ENCODE results near the gene LPAR3.

LPAR3 gene

GRCh38 chr1:84827555-84827954, 65.5 kb downstream of the LPAR3 start:
- peak overlapping the region; percentile 43 for H3K27ac ChIP-seq
- TF ChIP-seq CTCF (conservative IDR thresholded peaks at IDR 0.05) (no peak), ZFX (IDR thresholded peaks at IDR 0.05) (no peak)

DNA sequence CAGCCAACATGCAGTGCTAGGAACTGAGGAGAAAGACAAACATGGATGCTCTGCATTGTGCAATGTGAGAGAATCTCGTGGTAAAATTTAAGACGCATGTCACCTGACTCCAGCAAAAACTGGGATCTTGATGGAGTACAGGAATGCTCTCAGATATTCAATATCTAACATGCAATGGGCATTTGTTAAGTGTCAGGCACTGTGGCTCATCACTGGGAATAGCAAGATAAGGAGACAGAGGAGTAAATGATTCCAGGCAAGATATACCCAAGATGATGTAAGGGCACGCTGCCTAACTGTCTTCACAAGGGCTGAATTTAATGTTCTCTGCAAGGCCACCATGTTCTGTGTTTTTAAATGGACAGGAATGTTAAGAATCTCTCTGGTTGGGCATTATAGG, 67.8 kb downstream of the LPAR3 start:
- H3K27ac ChIP-seq, result no peak overlapping the region
- TF ChIP-seq ZFX (IDR thresholded peaks at IDR 0.05), result no peak
- TF ChIP-seq CTCF (conservative IDR thresholded peaks at IDR 0.05), result no peak

- TF ChIP-seq CTCF (conservative IDR thresholded peaks at IDR 0.05) (no peak), ZFX (IDR thresholded peaks at IDR 0.05) (no peak)
- H3K27ac ChIP-seq, result no peak overlapping the region
Observed at GRCh38 chr1:84823991-84824390, 69.0 kb downstream of the LPAR3 start.

- H3K27ac ChIP-seq, result no peak overlapping the region
- no peak for TF ChIP-seq CTCF (conservative IDR thresholded peaks at IDR 0.05)
- no peak for TF ChIP-seq ZFX (IDR thresholded peaks at IDR 0.05)
Observed at GRCh38 chr1:84823511-84823910, 69.5 kb downstream of the LPAR3 start.

DNA sequence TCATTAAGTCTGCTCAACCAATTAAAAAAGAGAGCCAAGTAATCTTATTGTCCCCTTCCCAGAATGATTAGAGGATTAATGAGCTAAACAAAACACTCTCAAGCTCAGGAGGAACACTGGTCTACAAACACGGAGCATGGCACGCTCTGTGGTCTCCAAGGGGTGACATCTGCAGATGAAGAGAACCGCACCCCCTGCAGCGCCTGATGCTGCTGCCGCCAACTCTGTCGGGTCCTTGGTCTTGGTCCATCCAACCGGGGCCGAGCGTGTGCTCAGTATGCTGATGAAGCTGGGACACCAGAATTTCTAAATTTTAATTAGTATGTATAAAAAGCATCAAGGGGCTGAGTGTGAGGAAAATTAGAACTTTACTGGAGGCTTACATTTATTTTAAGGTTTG, 82.7 kb downstream of the LPAR3 start:
- TF ChIP-seq CTCF (conservative IDR thresholded peaks at IDR 0.05) (no peak), ZFX (IDR thresholded peaks at IDR 0.05) (no peak)
- H3K27ac ChIP-seq, result no peak overlapping the region

GRCh38 chr1:84809023-84809422, 84.0 kb downstream of the LPAR3 start:
- no peak for TF ChIP-seq CTCF (conservative IDR thresholded peaks at IDR 0.05)
- no peak for TF ChIP-seq ZFX (IDR thresholded peaks at IDR 0.05)
- H3K27ac ChIP-seq, result no peak overlapping the region

DNA sequence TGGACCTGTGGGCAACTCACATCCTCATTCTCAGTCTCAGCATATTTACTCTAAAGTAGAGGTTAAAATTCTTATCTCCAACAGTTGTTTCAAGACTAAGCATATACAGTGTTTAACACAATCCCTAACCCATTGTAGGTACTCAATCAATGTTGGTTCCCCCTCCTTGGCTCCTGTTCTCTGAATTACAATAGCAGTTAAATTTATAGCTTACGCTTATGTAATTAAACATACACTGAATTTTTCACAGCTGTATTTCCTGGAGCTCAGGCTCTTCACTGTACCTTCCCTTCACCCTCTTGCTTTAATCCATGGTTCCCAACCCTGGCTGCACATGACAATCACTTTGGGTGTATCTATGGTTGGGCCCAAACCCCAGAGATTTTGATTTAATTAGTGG, 89.4 kb downstream of the LPAR3 start:
- no peak overlapping the region for H3K27ac ChIP-seq
- TF ChIP-seq ZFX (IDR thresholded peaks at IDR 0.05), result no peak

DNA sequence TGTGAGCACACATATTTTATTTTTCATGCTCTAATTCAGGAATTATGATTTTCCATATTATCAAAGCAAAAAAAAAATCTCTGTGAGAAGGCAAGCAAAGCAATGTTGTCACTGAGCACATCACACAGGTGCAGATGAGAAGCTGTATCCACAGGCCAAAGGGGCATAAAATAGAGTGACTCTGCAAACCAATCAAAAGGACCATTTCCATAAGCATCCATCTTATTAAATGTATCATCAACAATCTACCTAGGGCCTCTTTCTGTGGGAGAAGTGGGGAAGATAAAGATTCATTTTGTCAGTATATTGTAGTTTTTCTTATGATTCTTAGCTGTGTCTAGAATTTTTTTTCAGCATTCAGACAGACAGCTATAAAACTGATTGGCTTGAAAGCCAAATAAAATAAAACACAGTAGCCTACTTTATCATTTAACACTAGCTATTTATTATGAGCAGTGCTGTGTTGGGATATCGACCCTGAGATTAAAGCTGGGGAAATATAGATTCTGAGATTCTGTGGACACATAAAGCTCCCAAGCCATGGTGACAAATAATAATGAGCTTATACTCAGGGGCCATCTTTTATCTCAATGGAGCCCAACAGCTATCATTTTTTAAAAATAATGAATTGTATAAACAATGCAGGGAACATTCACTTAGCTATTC, 90.3 kb downstream of the LPAR3 start:
- H3K27ac ChIP-seq, result no peak overlapping the region
- TF ChIP-seq ZFX (IDR thresholded peaks at IDR 0.05) (no peak), CTCF (conservative IDR thresholded peaks at IDR 0.05) (no peak)
